GM23248 (cell line): ENCODE results near the gene CLCA1. TPM values are rescaled to one million over a fixed set of nuclear protein-coding genes. Genes with fewer than 3 reads are reported as not detected.

Experiments
- DNase-seq: peaks from one replicate; pipeline ENCODE4 v3.0.0-alpha.2; 2015
- H2AFZ ChIP-seq: fragments of 200-600 bp; sonication (generic); 2 replicates; pipeline ENCODE4 v1.6.1; 2016; ENCODE audit warnings: antibody characterized with exemption
- H3F3A ChIP-seq: fragments of 200-600 bp; sonication (generic); 2 replicates; pipeline ENCODE4 v1.6.1; 2016; ENCODE audit warnings: mild to moderate bottlenecking, antibody characterized with exemption, mixed run types; ENCODE audit not compliant: insufficient read depth
- H3K27ac ChIP-seq: fragments of 200-600 bp; sonication (generic); 2 replicates; pipeline ENCODE4 v1.5.1; 2016; ENCODE audit warnings: mild to moderate bottlenecking
- H3K27me3 ChIP-seq: fragments of 200-600 bp; sonication (generic); replicated peaks from 2 replicates; pipeline ENCODE4 v1.6.1; 2016; ENCODE audit warnings: mild to moderate bottlenecking; ENCODE audit not compliant: insufficient read depth
- H3K36me3 ChIP-seq: fragments of 200-600 bp; sonication (generic); 2 replicates; pipeline ENCODE4 v1.6.1; 2016; ENCODE audit warnings: low read depth, mild to moderate bottlenecking
- H3K4me1 ChIP-seq: fragments of 200-600 bp; sonication (generic); 2 replicates; pipeline ENCODE4 v1.6.1; 2016; ENCODE audit warnings: mild to moderate bottlenecking; ENCODE audit not compliant: insufficient read depth
- H3K4me2 ChIP-seq: fragments of 200-600 bp; sonication (generic); one replicate; pipeline ENCODE4 v1.6.1; 2016; ENCODE audit warnings: mild to moderate bottlenecking; ENCODE audit not compliant: unreplicated experiment
- H3K4me3 ChIP-seq: fragments of 200-600 bp; sonication (generic); 2 replicates; pipeline ENCODE4 v1.5.1; 2016; ENCODE audit warnings: mild to moderate bottlenecking
- H3K79me2 ChIP-seq: fragments of 200-600 bp; sonication (generic); 2 replicates; pipeline ENCODE4 v1.6.1; 2016; ENCODE audit warnings: mild to moderate bottlenecking; ENCODE audit not compliant: insufficient read depth
- H3K9ac ChIP-seq: fragments of 200-600 bp; sonication (generic); 2 replicates; pipeline ENCODE4 v1.6.1; 2016; ENCODE audit warnings: mild to moderate bottlenecking
- H3K9me2 ChIP-seq: fragments of 200-600 bp; sonication (generic); 2 replicates; pipeline ENCODE4 v1.6.1; 2016; ENCODE audit warnings: mixed run types, mild to moderate bottlenecking, moderate library complexity; ENCODE audit not compliant: insufficient read depth
- H3K9me3 ChIP-seq: fragments of 200-600 bp; sonication (generic); one replicate; pipeline ENCODE4 v1.6.1; 2017; ENCODE audit warnings: low read depth
- H4K20me1 ChIP-seq: fragments of 200-600 bp; sonication (generic); 2 replicates; pipeline ENCODE4 v1.6.0; 2016; ENCODE audit not compliant: insufficient read depth
- EZH2 ChIP-seq: fragments of 200-600 bp; sonication (generic); IDR thresholded peaks from 2 replicates; pipeline ENCODE4 v1.6.1; 2018; ENCODE audit warnings: antibody characterized with exemption, mild to moderate bottlenecking; ENCODE audit not compliant: insufficient read depth, poor library complexity, severe bottlenecking
- EZH2phosphoT487 ChIP-seq: fragments of 200-600 bp; sonication (generic); IDR thresholded peaks from 2 replicates; pipeline ENCODE4 v1.6.1; 2018; ENCODE audit warnings: antibody characterized with exemption, moderate library complexity, mild to moderate bottlenecking, low read depth; ENCODE audit not compliant: insufficient read depth
- WGBS, 2 experiments: methylation state at CpG; one replicate each; pipeline ENCODE4 v1.1.6; 2015 to 2017; ENCODE audit warnings: low lambda C conversion rate in 2 of 2, low coverage in 1 of 2; ENCODE audit errors: missing lambda C conversion rate in 2 of 2; 5-methylcytosine and 5-hydroxymethylcytosine counted together
- in situ Hi-C: fragments of 300-500 bp; cut with MboI; formaldehyde crosslinking; loops from 2 replicates; pipeline ENCODE4 v1.15.0; 2020
- polyA plus RNA-seq: library from polyadenylated mRNA; unstranded; fragments of >200 nt; fragmentation: Nextera tagmentation; extraction: Ambion mirVana; gene quantifications from 2 replicates; pipeline ENCODE4 v1.2.1, GENCODE V29; 2016
- total RNA-seq: library from RNA; depleted of rRNA; stranded (reverse); fragments of >200 nt; shearing (Covaris generic); gene quantifications from 2 replicates; pipeline ENCODE4 v1.2.3, GENCODE V29; 2014; rRNA removed

CLCA1 gene
- total and polyA plus RNA-seq, 2 experiments from 2014 or later, result not detected

DNA sequence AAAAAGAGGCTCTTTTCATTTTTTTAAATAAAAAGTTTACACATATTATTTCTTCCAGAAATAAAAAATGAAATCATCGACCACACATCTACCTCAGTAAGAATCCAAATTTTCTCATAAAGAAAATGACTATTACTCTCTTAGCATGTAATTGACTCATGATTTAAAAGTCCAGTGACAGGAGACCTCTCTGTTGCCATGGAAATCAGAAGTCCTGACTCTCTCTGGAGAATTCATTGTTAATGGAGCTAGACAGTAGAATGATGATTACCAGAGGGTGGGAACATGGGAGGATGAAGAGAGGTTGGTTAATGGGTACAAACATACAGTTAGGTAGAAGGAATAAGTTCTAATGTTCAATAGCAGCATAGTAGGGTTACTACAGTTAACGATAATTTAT, 73.1 kb downstream of the CLCA1 start:
- H3K79me2 ChIP-seq, result no peaks in the 10 kb centered on the region
- no peaks in the 10 kb centered on the region for H3K4me1 ChIP-seq
- H3K27me3 ChIP-seq, result no peaks in the 10 kb centered on the region
- no peaks in the 10 kb centered on the region for H3K9me2 ChIP-seq
- no peak overlapping the region for H3K27ac ChIP-seq
- no peaks in the 10 kb centered on the region for H4K20me1 ChIP-seq
- H2AFZ ChIP-seq, result no peak overlapping the region
- DNase-seq, result no peak
- no peak overlapping the region for H3K4me2 ChIP-seq
- TF ChIP-seq EZH2, result no peak
- H3K9ac ChIP-seq, result no peak overlapping the region
- H3F3A ChIP-seq, result no peaks in the 10 kb centered on the region
- no peaks in the 10 kb centered on the region for H3K9me3 ChIP-seq
- 68 to 70% methylated on average over 2 of the region's 2 CpGs for WGBS, 2 experiments
- H3K36me3 ChIP-seq, result no peaks in the 10 kb centered on the region
- no peak overlapping the region for H3K4me3 ChIP-seq
- in situ Hi-C loops, result no loop called here

DNA sequence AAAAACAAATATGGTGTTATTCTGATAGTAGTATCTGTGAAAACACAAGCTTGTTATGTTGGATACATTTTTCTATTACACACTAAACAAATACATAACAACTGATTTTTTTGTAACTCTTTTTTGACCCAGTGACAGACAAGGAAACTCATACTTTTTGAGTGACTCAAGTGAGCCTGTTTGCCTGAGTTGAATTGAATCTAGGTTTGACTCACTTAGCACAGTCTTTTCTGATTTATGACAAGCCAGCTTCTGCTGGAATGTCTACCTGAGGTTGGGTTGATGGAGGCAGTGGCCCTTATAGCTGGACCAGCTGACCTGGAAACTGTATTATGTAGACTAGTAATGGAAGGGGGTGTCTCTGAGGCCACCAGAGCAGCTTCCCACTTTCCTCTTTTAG, 73.9 kb downstream of the CLCA1 start:
- H2AFZ ChIP-seq, result no peak overlapping the region
- no peaks in the 10 kb centered on the region for H3F3A ChIP-seq
- H3K4me3 ChIP-seq, result no peak overlapping the region
- no peak overlapping the region for H3K9ac ChIP-seq
- H3K79me2 ChIP-seq, result no peaks in the 10 kb centered on the region
- no peaks in the 10 kb centered on the region for H4K20me1 ChIP-seq
- DNase-seq, result peak; percentile 5
- H3K27ac ChIP-seq, result no peak overlapping the region
- H3K9me2 ChIP-seq, result no peaks in the 10 kb centered on the region
- in situ Hi-C loops, result no loop called here
- no peaks in the 10 kb centered on the region for H3K36me3 ChIP-seq
- H3K27me3 ChIP-seq, result no peaks in the 10 kb centered on the region
- H3K4me2 ChIP-seq, result no peak overlapping the region
- H3K9me3 ChIP-seq, result no peaks in the 10 kb centered on the region
- no peak for TF ChIP-seq EZH2
- no peak for TF ChIP-seq EZH2phosphoT487
- no peaks in the 10 kb centered on the region for H3K4me1 ChIP-seq

DNA sequence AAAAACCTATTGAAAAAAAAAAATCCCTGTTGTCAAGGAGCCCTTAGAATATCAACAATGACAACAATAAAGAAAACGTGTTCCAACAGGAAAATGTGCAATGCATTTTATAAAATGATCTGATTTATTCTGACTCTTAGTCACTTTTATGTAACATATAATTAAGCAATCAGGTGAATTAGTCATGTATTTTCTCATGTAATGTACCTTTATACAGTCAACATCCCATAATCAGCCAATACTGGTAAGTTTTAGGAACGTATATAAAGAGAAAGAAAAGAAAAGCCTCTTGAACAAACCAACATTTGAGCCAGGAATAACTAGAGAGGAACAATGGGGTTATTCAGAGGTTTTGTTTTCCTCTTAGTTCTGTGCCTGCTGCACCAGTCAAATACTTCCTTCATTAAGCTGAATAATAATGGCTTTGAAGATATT, 78.1 kb downstream of the CLCA1 start, which contains the start of gene CLCA4:
Gene CLCA4, plus strand, starts transcription at position 292 of the 435 bp plus-strand sequence. Its CDS starts 42 bp downstream, at position 334.
- Histone ChIP-seq H3F3A (no peaks in the 10 kb centered on the region), H3K4me3 (no peak within 1 kb of the TSS), H3K36me3 (no peaks in the 10 kb centered on the region), H4K20me1 (no peaks in the 10 kb centered on the region), H2AFZ (no peak within 1 kb of the TSS), H3K27me3 (no peaks in the 10 kb centered on the region), H3K4me2 (no peak within 1 kb of the TSS), H3K9ac (no peak within 1 kb of the TSS), H3K9me2 (no peaks in the 10 kb centered on the region), H3K27ac (no peak within 1 kb of the TSS), H3K79me2 (no peaks in the 10 kb centered on the region), H3K4me1 (no peaks in the 10 kb centered on the region), H3K9me3 (no peaks in the 10 kb centered on the region)
- in situ Hi-C loops, result no loop called here
- no peak for DNase-seq
- TF ChIP-seq EZH2 (no peak), EZH2phosphoT487 (no peak)
- 38 to 54% methylated on average over 2 of the region's 2 CpGs for WGBS, 2 experiments

DNA sequence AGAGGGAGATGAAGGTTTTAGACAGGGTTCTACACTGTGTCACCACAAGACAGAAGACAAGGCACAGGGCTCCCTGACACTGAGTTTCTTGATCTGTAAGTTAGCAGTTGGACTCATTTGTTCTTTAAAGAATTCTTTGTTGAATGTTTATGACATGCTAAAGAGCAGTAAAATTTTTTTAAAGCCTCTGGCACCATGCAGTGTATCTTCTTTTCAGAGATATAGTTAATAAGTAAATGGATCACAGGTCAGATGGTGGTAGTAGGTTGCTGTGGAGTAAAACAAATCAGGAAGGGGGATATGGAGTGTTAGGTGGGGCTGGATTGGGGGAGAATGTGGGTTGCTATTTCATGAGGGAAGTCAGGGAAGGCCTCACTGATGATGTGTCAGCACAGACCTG, 80.1 kb downstream of the CLCA1 start:
- H3K36me3 ChIP-seq, result no peaks in the 10 kb centered on the region
- H3K9me2 ChIP-seq, result no peaks in the 10 kb centered on the region
- no peaks in the 10 kb centered on the region for H3K27me3 ChIP-seq
- H2AFZ ChIP-seq, result no peak overlapping the region
- no peak overlapping the region for H3K4me3 ChIP-seq
- no peaks in the 10 kb centered on the region for H3K79me2 ChIP-seq
- H3K9ac ChIP-seq, result no peak overlapping the region
- no peaks in the 10 kb centered on the region for H3K4me1 ChIP-seq
- in situ Hi-C loops, result no loop called here
- H3K9me3 ChIP-seq, result no peaks in the 10 kb centered on the region
- no peak for DNase-seq
- no peaks in the 10 kb centered on the region for H4K20me1 ChIP-seq
- H3K27ac ChIP-seq, result no peak overlapping the region
- H3F3A ChIP-seq, result no peaks in the 10 kb centered on the region
- no peak for TF ChIP-seq EZH2phosphoT487
- TF ChIP-seq EZH2, result no peak
- H3K4me2 ChIP-seq, result no peak overlapping the region

Other genes with a start within 250 kb of the CLCA1 start
- gene ODF2L, start 72.6 kb upstream of the CLCA1 start, total RNA-seq, result 33.0 TPM in 2 replicates
- 46.9 and 50.0 TPM in 2 replicates for gene ODF2L, start 72.6 kb upstream of the CLCA1 start, polyA plus RNA-seq
- 0.22 and 0.51 TPM in 2 replicates for gene CLCA2, start 44.8 kb upstream of the CLCA1 start, total RNA-seq
- gene CLCA2, start 44.8 kb upstream of the CLCA1 start, polyA plus RNA-seq, result 0.14 and 0.19 TPM in 2 replicates
- not detected in 2 replicates for gene CLCA4, start 78.2 kb downstream of the CLCA1 start, total RNA-seq
- gene CLCA4, start 78.2 kb downstream of the CLCA1 start, polyA plus RNA-seq, result not detected in 2 replicates
- gene SH3GLB1, start 235.6 kb downstream of the CLCA1 start, total RNA-seq, result 36.0 and 47.6 TPM in 2 replicates
- gene SH3GLB1, start 235.6 kb downstream of the CLCA1 start, polyA plus RNA-seq, result 126 and 131 TPM in 2 replicates